ENCODE data around the gene TSEN54.

DNA sequence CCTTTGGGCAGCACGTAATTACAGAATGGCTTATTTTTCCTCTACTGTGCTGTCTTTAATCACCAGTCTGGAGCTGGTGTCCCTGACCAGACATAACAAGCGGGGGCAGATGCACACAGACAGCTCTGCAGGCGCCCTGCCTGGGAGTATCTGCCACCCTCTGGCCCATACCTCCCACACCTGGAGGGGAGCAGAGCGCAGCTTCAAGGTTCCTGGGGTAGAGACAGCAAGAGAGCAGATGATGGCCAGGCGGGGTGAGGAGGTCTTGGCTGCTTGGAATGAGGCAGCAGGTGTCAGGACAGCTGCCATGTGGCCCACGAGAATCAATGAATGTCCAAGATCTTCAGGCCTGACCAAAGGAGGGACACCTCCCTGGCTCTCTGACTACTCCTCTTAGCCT lies 36.0 kb upstream of the TSEN54 start:
- TF ChIP-seq CTCF (IDR thresholded peaks at IDR 0.05) (no peak), POLR2A (IDR thresholded peaks at IDR 0.05) (no peak)

All from thyroid gland (tissue), 4 donors.